Esophagus muscularis mucosa (tissue), 4 donors: ENCODE results near the gene NDST4. TPM values are rescaled to one million over a fixed set of nuclear protein-coding genes. Genes with fewer than 3 reads are reported as not detected.

Source experiments
- DNase-seq: peaks from one replicate; pipeline ENCODE4 v3.0.0-alpha.2; 2017; ENCODE audit errors: extremely low spot score
- H3K27ac ChIP-seq, 4 donors: fragments of 200-600 bp; sonication (generic); replicated peaks in 1 of 4; 1 replicate in 3 of 4; 2 replicates in 1 of 4; pipeline ENCODE4 v1.5.1; 2016 to 2019; ENCODE audit warnings: mild to moderate bottlenecking in 1 of 4
- H3K27me3 ChIP-seq, 4 donors: fragments of 200-600 bp; sonication (generic); one replicate each; pipeline versions ENCODE4 v1.5.1 to v1.6.0; 2016 to 2019
- H3K36me3 ChIP-seq, 4 donors: fragments of 200-600 bp; sonication (generic); one replicate each; pipeline ENCODE4 v1.5.1; 2016 to 2019
- H3K4me1 ChIP-seq, 4 donors: fragments of 200-600 bp; sonication (generic); one replicate each; pipeline ENCODE4 v1.5.1; 2016 to 2019
- H3K4me3 ChIP-seq, 4 donors: fragments of 200-600 bp; sonication (generic); 1 replicate in 2 of 4; 2 replicates in 2 of 4; pipeline ENCODE4 v1.5.1; 2016 to 2019; ENCODE audit warnings: mild to moderate bottlenecking in 4 of 4, moderate library complexity in 1 of 4
- H3K9me3 ChIP-seq, 4 donors: fragments of 200-600 bp; sonication (generic); 1 replicate in 3 of 4; 2 replicates in 1 of 4; pipeline ENCODE4 v1.5.1; 2016 to 2019
- EP300 ChIP-seq: sonication (generic); formaldehyde crosslinking; IDR thresholded peaks from one replicate; pipeline ENCODE4 v1.6.1; 2017; ENCODE audit warnings: antibody characterized with exemption
- POLR2A ChIP-seq: fragments of 450-650 bp; IDR thresholded peaks from one replicate; pipeline ENCODE4 v1.6.1; 2017; ENCODE audit warnings: antibody characterized with exemption, moderate library complexity, mild to moderate bottlenecking, low read depth
- POLR2AphosphoS5 ChIP-seq, 2 donors: sonication (generic); formaldehyde crosslinking; IDR thresholded peaks; one replicate each; pipeline ENCODE4 v1.6.1; 2017; ENCODE audit warnings: antibody characterized with exemption in 2 of 2
- WGBS: methylation state at CpG from one replicate; pipeline ENCODE4 v1.1.5; 2018; 5-methylcytosine and 5-hydroxymethylcytosine counted together
- intact Hi-C: fragments of 100-400 bp; cut with DNase I; formaldehyde crosslinking; loops from one replicate; pipeline ENCODE4 v1.15.1; 2023
- total RNA-seq, 4 donors: library from RNA; depleted of rRNA; stranded (reverse); fragments of >200 nt; gene quantifications; one replicate each; pipeline versions ENCODE4 v1.1.0 to v1.2.1, GENCODE V29; 2016
- TF ChIP-seq, protein P1 (sequence below), 3 experiments: fragments of 200-600 bp in 2 of 3; fragments of 450-650 bp in 1 of 3; sonication (generic) in 2 of 3; IDR thresholded peaks; one replicate each; pipeline ENCODE4 v1.5.1; 2017 to 2019; ENCODE audit warnings: antibody characterized with exemption in 3 of 3, mild to moderate bottlenecking in 2 of 3, moderate library complexity in 1 of 3

Gene NDST4
- total RNA-seq, 4 donors from 2014 or later = not detected

DNA sequence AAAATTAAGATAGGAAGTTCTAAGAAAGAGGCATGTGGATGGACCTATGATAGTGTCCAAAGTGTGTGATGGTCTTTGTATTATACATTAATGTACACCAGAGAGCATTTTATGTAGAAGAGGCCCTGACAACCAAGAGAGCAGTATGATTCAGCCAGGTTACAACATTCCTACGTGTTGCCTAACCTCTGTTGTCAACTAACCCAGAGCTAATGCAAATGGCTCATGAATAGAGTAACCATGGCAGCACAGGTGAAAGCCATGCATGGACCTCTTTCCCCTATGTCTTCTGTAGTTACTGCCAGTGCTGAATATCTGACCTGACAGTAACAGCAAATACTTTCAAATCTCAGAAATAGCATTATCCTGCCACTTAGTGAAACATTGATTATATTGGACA is 255.6 kb downstream of the NDST4 start:
- TF ChIP-seq POLR2AphosphoS5 (IDR thresholded peaks at IDR 0.05) (no peak), EP300 (no peak), POLR2A (no peak)
- TF ChIP-seq, protein P1, sequence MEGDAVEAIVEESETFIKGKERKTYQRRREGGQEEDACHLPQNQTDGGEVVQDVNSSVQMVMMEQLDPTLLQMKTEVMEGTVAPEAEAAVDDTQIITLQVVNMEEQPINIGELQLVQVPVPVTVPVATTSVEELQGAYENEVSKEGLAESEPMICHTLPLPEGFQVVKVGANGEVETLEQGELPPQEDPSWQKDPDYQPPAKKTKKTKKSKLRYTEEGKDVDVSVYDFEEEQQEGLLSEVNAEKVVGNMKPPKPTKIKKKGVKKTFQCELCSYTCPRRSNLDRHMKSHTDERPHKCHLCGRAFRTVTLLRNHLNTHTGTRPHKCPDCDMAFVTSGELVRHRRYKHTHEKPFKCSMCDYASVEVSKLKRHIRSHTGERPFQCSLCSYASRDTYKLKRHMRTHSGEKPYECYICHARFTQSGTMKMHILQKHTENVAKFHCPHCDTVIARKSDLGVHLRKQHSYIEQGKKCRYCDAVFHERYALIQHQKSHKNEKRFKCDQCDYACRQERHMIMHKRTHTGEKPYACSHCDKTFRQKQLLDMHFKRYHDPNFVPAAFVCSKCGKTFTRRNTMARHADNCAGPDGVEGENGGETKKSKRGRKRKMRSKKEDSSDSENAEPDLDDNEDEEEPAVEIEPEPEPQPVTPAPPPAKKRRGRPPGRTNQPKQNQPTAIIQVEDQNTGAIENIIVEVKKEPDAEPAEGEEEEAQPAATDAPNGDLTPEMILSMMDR (IDR thresholded peaks at IDR 0.05) = no peak
- Histone ChIP-seq H3K36me3 (no peaks in the 10 kb centered on the region), H3K9me3 (no peaks in the 10 kb centered on the region), H3K4me1 (no peaks in the 10 kb centered on the region), H3K4me3 (no peak overlapping the region), H3K27me3 (no peaks in the 10 kb centered on the region), H3K27ac (no peak overlapping the region)
- intact Hi-C loops = no loop called here
- WGBS = 90% methylated on average over 1 of the region's 1 CpG
- DNase-seq = no peak

DNA sequence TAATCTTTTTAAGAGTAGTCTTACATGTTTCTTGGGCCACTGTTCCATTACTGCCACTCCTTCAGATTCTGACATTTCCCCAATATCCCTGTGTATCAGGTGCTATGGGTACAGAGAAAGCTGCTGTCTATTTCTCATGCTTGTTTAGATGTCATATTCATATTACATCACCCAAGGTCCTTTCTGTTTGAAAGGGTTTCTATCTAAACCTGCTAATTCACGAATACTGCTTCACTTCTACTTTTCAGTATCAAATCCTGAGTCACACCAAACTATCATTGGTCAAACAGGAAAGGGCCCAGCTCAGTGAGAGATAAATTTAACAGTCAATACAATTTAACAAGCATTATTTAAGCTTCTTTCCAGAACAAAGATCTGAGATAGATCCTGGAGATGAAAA is 273.4 kb downstream of the NDST4 start:
- no peaks in the 10 kb centered on the region for H3K27me3 ChIP-seq
- intact Hi-C loops = no loop called here
- H3K36me3 ChIP-seq = no peaks in the 10 kb centered on the region
- TF ChIP-seq, protein P1 (IDR thresholded peaks at IDR 0.05) = no peak
- no peak for TF ChIP-seq POLR2AphosphoS5 (IDR thresholded peaks at IDR 0.05)
- no peak for TF ChIP-seq POLR2A
- TF ChIP-seq EP300 = no peak
- no peaks in the 10 kb centered on the region for H3K4me1 ChIP-seq
- no peak overlapping the region for H3K4me3 ChIP-seq
- 53% methylated on average over 1 of the region's 1 CpG for WGBS
- no peak overlapping the region for H3K27ac ChIP-seq
- no peaks in the 10 kb centered on the region for H3K9me3 ChIP-seq
- no peak for DNase-seq

DNA sequence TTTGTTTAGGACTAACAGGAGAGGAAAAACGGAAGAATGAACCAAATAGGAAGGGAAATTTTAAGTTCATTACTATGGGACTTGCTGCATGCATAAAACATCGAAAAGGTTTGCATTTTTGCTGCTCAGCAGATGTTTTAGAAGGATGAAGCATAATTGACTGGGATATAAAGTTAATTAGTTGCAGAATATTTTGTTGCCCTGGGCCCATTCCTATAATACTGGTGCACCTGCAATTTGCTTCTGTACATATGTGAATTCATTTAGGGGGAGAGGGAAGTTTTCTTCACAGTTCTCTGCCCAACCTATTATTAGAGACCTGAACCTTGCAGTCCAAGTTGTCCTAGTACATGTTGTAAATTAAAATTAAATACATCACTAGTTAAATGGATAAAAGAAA is 282.8 kb downstream of the NDST4 start:
- Histone ChIP-seq H3K4me1 (no peaks in the 10 kb centered on the region), H3K4me3 (no peak overlapping the region), H3K27ac (no peak overlapping the region), H3K27me3 (no peaks in the 10 kb centered on the region), H3K36me3 (no peaks in the 10 kb centered on the region), H3K9me3 (no peaks in the 10 kb centered on the region)
- intact Hi-C loops = no loop called here
- 80% methylated on average over 2 of the region's 2 CpGs for WGBS
- no peak for DNase-seq
- TF ChIP-seq EP300 = no peak
- no peak for TF ChIP-seq POLR2A
- no peak for TF ChIP-seq POLR2AphosphoS5 (IDR thresholded peaks at IDR 0.05)
- TF ChIP-seq, protein P1 (IDR thresholded peaks at IDR 0.05) = no peak

DNA sequence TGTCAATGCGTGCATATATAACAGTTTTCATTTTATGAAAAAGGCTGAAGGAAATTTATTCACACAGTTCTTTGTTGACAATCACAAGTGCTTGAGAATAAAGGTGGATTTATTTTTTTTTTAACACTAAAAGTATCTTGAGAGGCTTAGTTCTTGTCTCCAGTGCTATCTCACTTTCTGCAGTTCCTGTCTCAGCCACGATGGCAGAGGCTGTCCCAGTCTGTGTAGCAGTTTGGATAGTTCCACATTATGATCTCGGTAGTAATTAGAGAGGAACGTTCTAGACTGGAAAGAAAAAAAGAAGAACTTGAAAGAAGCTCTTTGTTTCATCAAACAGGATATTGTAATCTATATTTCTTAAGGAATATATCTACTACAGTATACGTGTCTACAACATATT is 285.8 kb downstream of the NDST4 start:
- H3K27me3 ChIP-seq = no peaks in the 10 kb centered on the region
- H3K9me3 ChIP-seq = no peaks in the 10 kb centered on the region
- no peak overlapping the region for H3K4me3 ChIP-seq
- 61% methylated on average over 5 of the region's 5 CpGs for WGBS
- no peak overlapping the region for H3K27ac ChIP-seq
- intact Hi-C loops = no loop called here
- TF ChIP-seq, protein P1 (IDR thresholded peaks at IDR 0.05) = no peak
- H3K4me1 ChIP-seq = no peaks in the 10 kb centered on the region
- DNase-seq = no peak
- H3K36me3 ChIP-seq = no peaks in the 10 kb centered on the region

DNA sequence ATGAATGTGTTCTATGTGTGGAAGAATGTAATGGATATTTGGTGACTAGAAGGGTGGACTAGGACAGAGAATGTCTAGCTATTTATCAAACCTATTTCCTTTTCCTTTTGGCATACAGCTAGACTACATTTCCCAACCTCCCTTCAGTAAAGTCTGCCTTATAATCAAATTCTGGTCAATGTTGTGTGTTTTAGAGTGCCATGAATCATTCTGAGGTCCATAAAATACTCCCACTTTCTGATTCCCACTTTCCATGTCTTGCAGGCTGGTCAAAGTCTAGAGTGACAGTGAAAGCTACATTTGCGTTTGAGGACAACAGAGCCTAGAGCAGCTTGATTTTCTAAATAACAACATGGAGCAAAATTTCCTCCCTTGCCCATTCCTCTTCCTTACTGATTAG is 297.7 kb downstream of the NDST4 start:
- no peak for DNase-seq
- intact Hi-C loops = no loop called here
- 95% methylated on average over 1 of the region's 1 CpG for WGBS

More for the DNA sequence above, 297.7 kb downstream of the NDST4 start:
- no peaks in the 10 kb centered on the region for H3K4me1 ChIP-seq
- no peaks in the 10 kb centered on the region for H3K9me3 ChIP-seq
- H3K36me3 ChIP-seq = no peaks in the 10 kb centered on the region
- no peak overlapping the region for H3K4me3 ChIP-seq
- TF ChIP-seq, protein P1 (IDR thresholded peaks at IDR 0.05) = no peak
- TF ChIP-seq POLR2A (no peak), EP300 (no peak), POLR2AphosphoS5 (IDR thresholded peaks at IDR 0.05) (no peak)
- no peak overlapping the region for H3K27ac ChIP-seq
- H3K27me3 ChIP-seq = no peaks in the 10 kb centered on the region
